T-helper 1 cell (primary cell): ENCODE results near the gene STKLD1.
"Not testable (repeated sequence)": the region's sequence is repeated elsewhere in the genome, so short reads cannot be mapped to it uniquely, and the experiment has no call there.

Source experiments
- DNase-seq, 5 donors: peaks; one replicate each; pipeline ENCODE4 v3.0.0-alpha.2; 2012 to 2020

The STKLD1 gene

GRCh38 chr9:133449760-133450159 lies 73.6 kb downstream of the STKLD1 start:
- no peak for DNase-seq

- not testable (repeated sequence) for DNase-seq
Measured at GRCh38 chr9:133451865-133452264, 75.7 kb downstream of the STKLD1 start.

GRCh38 chr9:133452562-133452961 lies 76.4 kb downstream of the STKLD1 start:
- DNase-seq, result no peak

- DNase-seq, result no peak
Measured at GRCh38 chr9:133453651-133454050, 77.5 kb downstream of the STKLD1 start.

- no peak for DNase-seq
Measured at GRCh38 chr9:133454325-133454724, 78.2 kb downstream of the STKLD1 start.

GRCh38 chr9:133454943-133455673 lies 78.9 kb downstream of the STKLD1 start:
- no peak for DNase-seq
